HepG2 (cell line): ENCODE data around the gene FGF23. TPM values are rescaled to one million over a fixed set of nuclear protein-coding genes. Genes with fewer than 3 reads are reported as not detected.

ENCODE experiments used
- ATAC-seq: fragments of 200-7000 bp; cut with Tn5 transposase; 3 replicates; pipeline ENCODE4 v1.9.1; 2020; ENCODE audit warnings: mild to moderate bottlenecking, moderate library complexity
- BruUV-seq: library from RNA; stranded (reverse); fragments of 400-500 nt; replicated peaks from 2 replicates; lab custom pipeline; 2021; lab: Mats Ljungman, UMichigan
- CTCF ChIA-PET: fragments of 300-600 bp; formaldehyde crosslinking; extraction: SDS; loops from one replicate; lab custom pipeline; 2021; ENCODE audit warnings: low total read pairs, inconsistent platforms, low intra/inter-chr PET ratio; lab: Yijun Ruan, JAX
- POLR2A ChIA-PET: fragments of 350-600 bp; sonication (Branson Sonifier 250); formaldehyde crosslinking; loops from one replicate; lab custom pipeline; 2020; ENCODE audit warnings: antibody characterized with exemption, inconsistent platforms; lab: Yijun Ruan, JAX
- DNase-seq: peaks from one replicate; pipeline ENCODE4 v3.0.0-alpha.2; 2015; ENCODE audit warnings: low spot score
- FAIRE-seq: peaks from 3 replicates; lab custom pipeline; 2011; peaks lifted over from hg19 to GRCh38; lab: Jason Lieb, UNC
- H2AFZ ChIP-seq: one replicate; pipeline ENCODE4 v1.6.1; 2011; ENCODE audit warnings: low read length, inconsistent platforms
- H3K27ac ChIP-seq: fragments of 300-600 bp; 3 replicates; pipeline ENCODE4 v1.8.0; 2011; ENCODE audit warnings: mixed run types, mild to moderate bottlenecking, mixed read lengths, low read length, inconsistent platforms; ENCODE audit not compliant: insufficient read depth; ENCODE audit errors: extremely low read length
- H3K27me3 ChIP-seq, 2 experiments: fragments of 200-600 bp in 1 of 2; 2 replicates in 1 of 2; 3 replicates in 1 of 2; pipeline versions ENCODE4 v1.6.0 to v1.8.0; 2011; ENCODE audit warnings: low read length in 2 of 2, mild to moderate bottlenecking in 2 of 2, moderate library complexity in 2 of 2, inconsistent platforms in 1 of 2; ENCODE audit not compliant: insufficient read depth in 2 of 2, control insufficient read depth in 1 of 2
- H3K36me3 ChIP-seq, 2 experiments: fragments of 200-600 bp in 1 of 2; replicated peaks in 1 of 2; 2 replicates in 1 of 2; 3 replicates in 1 of 2; pipeline versions ENCODE4 v1.5.1 to v1.8.0; 2011; ENCODE audit warnings: low read length in 2 of 2, inconsistent platforms in 1 of 2; ENCODE audit not compliant: insufficient read depth in 2 of 2, control insufficient read depth in 1 of 2
- H3K4me1 ChIP-seq: 2 replicates; pipeline ENCODE4 v1.5.1; 2012; ENCODE audit warnings: low read length, inconsistent platforms; ENCODE audit not compliant: insufficient read depth
- H3K4me2 ChIP-seq: 2 replicates; pipeline ENCODE4 v1.6.0; 2011; ENCODE audit warnings: low read depth, low read length, inconsistent platforms
- H3K4me3 ChIP-seq, 3 experiments: fragments of 200-600 bp in 1 of 3; sonication (generic), shearing (Covaris generic) in 1 of 3; replicated peaks in 1 of 3; 2 replicates each; pipeline ENCODE4 v1.5.1; 2011 to 2016; ENCODE audit warnings: low read length in 3 of 3, inconsistent platforms in 2 of 3, low read depth in 2 of 3, mild to moderate bottlenecking in 2 of 3, control low read depth in 1 of 3, mixed read lengths in 1 of 3; ENCODE audit not compliant: insufficient read depth in 1 of 3
- H3K79me2 ChIP-seq: one replicate; pipeline ENCODE4 v1.6.1; 2011; ENCODE audit warnings: low read length, inconsistent platforms; ENCODE audit not compliant: insufficient read depth
- H3K9ac ChIP-seq: 2 replicates; pipeline ENCODE4 v1.6.0; 2011; ENCODE audit warnings: mild to moderate bottlenecking, low read depth, low read length, inconsistent platforms; ENCODE audit not compliant: insufficient read depth
- H3K9me3 ChIP-seq: 2 replicates; pipeline ENCODE4 v1.5.1; 2012; ENCODE audit warnings: mild to moderate bottlenecking, low read length
- H4K20me1 ChIP-seq: 2 replicates; pipeline ENCODE4 v1.6.0; 2011; ENCODE audit warnings: inconsistent platforms, mild to moderate bottlenecking, low read length, moderate library complexity; ENCODE audit not compliant: insufficient read depth
- KDM5B ChIP-seq: sonication (generic); formaldehyde crosslinking; IDR thresholded peaks from 2 replicates; pipeline ENCODE4 v1.4.0; 2020; ENCODE audit warnings: missing genetic modification reagents, mild to moderate bottlenecking, borderline replicate concordance
- SMAD3 ChIP-seq: sonication (generic); formaldehyde crosslinking; IDR thresholded peaks from 2 replicates; pipeline ENCODE4 v1.4.0; 2020; ENCODE audit warnings: missing genetic modification reagents
- ZNF543 ChIP-seq: sonication (generic); formaldehyde crosslinking; IDR thresholded peaks from 2 replicates; pipeline ENCODE4 v1.4.0; 2020; ENCODE audit warnings: mild to moderate bottlenecking, missing genetic modification reagents
- ZZZ3 ChIP-seq: sonication (generic); formaldehyde crosslinking; IDR thresholded peaks from 2 replicates; pipeline ENCODE4 v1.4.0; 2020; ENCODE audit warnings: missing genetic modification reagents, mild to moderate bottlenecking, borderline replicate concordance
- WGBS: methylation state at CpG from one replicate; pipeline ENCODE4 v1.1.6; 2017; ENCODE audit warnings: low lambda C conversion rate; 5-methylcytosine and 5-hydroxymethylcytosine counted together
- in situ Hi-C: cut with HindIII; loops from 2 replicates; pipeline ENCODE4 v1.10.0; 2017; ENCODE audit warnings: low pct_unique_long_range_greater_than_20kb; ENCODE audit not compliant: extremely low pct_ligation_motif_present
- intact Hi-C: fragments of 100-400 bp; cut with micrococcal nuclease; formaldehyde crosslinking; loops from one replicate; pipeline ENCODE4 v1.10.0; 2022; ENCODE audit not compliant: unreplicated experiment
- polyA plus RNA-seq, 8 experiments: library from polyadenylated mRNA; depleted of rRNA in 3 of 8; stranded (reverse) in 7 of 8; unstranded in 1 of 8; fragments of >200 nt; fragmentation: Illumina TruSeq in 4 of 8; extraction: Trizol in 4 of 8; gene quantifications; 2 replicates each; pipeline versions ENCODE4 v1.2.1 to v1.2.3, GENCODE V29; 2011 to 2016; ENCODE audit warnings: low read depth in 4 of 8, missing spikeins in 1 of 8, mixed read lengths in 1 of 8; ENCODE audit not compliant: insufficient read depth in 1 of 8
- total RNA-seq, 5 experiments: library from RNA; depleted of rRNA; stranded (reverse); fragments of >200 nt; fragmentation: Illumina TruSeq; extraction: Trizol; gene quantifications; 2 replicates each; pipeline ENCODE4 v1.2.3, GENCODE V29; 2016; ENCODE audit warnings: low read depth in 1 of 5
- TF ChIP-seq, protein P1 (sequence below): sonication (generic); formaldehyde crosslinking; IDR thresholded peaks from 2 replicates; pipeline ENCODE4 v1.4.0; 2020; ENCODE audit warnings: low read depth, mild to moderate bottlenecking, missing genetic modification reagents
- TF ChIP-seq, protein P2 (sequence below): sonication (generic); formaldehyde crosslinking; IDR thresholded peaks from 2 replicates; pipeline ENCODE4 v1.4.0; 2020; ENCODE audit warnings: mild to moderate bottlenecking, missing genetic modification reagents

The FGF23 gene
- total and polyA plus RNA-seq, 2 of the 13 experiments (the other 11 are each of a cell fraction or from before 2014, with no cell fraction given), result not detected

DNA sequence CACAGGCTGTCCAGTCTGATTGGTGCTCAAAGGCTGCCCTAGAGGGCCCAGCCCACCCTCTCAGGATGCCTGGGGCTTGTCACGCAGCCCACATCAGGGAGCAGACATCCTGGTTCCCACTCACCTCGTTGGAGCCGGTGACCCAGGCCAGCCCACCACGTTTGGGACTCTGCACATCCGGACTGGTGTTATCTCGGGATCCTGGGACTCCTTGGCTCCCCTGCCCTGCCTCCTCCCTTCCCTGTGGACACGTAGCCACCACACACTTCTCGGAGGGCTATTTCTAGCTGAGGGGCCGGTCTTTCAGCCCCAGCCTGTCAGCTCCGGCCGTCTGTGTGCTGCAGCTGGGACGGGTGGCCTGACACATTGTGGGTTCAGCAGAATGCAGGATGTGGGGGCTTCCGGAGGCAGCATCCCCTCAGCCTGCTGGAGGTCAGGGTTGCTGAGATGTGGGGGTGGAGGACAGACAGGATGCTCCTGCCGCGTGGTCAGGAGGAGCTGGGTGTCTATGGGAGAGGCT, 12.8 kb upstream of the FGF23 start:
- no peak overlapping the region for H3K4me3 ChIP-seq
- ATAC-seq (no peak), FAIRE-seq (no peak), DNase-seq (no peak)
- H3K79me2 ChIP-seq, result no peaks in the 10 kb centered on the region
- H3K36me3 ChIP-seq, result no peaks in the 10 kb centered on the region
- no peak overlapping the region for H3K9ac ChIP-seq
- intact Hi-C loops (no loop called here), in situ Hi-C loops (no loop called here)
- no peaks in the 10 kb centered on the region for H4K20me1 ChIP-seq
- CTCF ChIA-PET, result no interaction called here
- POLR2A ChIA-PET, result no interaction called here
- H3K27ac ChIP-seq, result no peak overlapping the region
- no peak overlapping the region for H3K4me2 ChIP-seq
- BruUV-seq, result no TSS peak
- TF ChIP-seq, protein P1, sequence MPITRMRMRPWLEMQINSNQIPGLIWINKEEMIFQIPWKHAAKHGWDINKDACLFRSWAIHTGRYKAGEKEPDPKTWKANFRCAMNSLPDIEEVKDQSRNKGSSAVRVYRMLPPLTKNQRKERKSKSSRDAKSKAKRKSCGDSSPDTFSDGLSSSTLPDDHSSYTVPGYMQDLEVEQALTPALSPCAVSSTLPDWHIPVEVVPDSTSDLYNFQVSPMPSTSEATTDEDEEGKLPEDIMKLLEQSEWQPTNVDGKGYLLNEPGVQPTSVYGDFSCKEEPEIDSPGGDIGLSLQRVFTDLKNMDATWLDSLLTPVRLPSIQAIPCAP (CRISPR knock-in tag), result no peak
- TF ChIP-seq SMAD3 (CRISPR knock-in tag) (no peak), ZZZ3 (CRISPR knock-in tag) (no peak), KDM5B (CRISPR knock-in tag) (no peak), ZNF543 (CRISPR knock-in tag) (no peak)
- TF ChIP-seq, protein P2, sequence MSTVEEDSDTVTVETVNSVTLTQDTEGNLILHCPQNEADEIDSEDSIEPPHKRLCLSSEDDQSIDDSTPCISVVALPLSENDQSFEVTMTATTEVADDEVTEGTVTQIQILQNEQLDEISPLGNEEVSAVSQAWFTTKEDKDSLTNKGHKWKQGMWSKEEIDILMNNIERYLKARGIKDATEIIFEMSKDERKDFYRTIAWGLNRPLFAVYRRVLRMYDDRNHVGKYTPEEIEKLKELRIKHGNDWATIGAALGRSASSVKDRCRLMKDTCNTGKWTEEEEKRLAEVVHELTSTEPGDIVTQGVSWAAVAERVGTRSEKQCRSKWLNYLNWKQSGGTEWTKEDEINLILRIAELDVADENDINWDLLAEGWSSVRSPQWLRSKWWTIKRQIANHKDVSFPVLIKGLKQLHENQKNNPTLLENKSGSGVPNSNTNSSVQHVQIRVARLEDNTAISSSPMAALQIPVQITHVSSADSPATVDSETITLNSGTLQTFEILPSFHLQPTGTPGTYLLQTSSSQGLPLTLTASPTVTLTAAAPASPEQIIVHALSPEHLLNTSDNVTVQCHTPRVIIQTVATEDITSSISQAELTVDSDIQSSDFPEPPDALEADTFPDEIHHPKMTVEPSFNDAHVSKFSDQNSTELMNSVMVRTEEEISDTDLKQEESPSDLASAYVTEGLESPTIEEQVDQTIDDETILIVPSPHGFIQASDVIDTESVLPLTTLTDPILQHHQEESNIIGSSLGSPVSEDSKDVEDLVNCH (CRISPR knock-in tag), result no peak
- H2AFZ ChIP-seq, result no peak overlapping the region
- H3K4me1 ChIP-seq, result no peaks in the 10 kb centered on the region
- WGBS, result 4% methylated on average over 8 of the region's 15 CpGs
- peaks cover 0 to 36% of the 10 kb centered on the region in 2 experiments for H3K27me3 ChIP-seq
- H3K9me3 ChIP-seq, result no peaks in the 10 kb centered on the region
